Measurements from ENCODE around the gene DAB2. TPM values are rescaled to one million over a fixed set of nuclear protein-coding genes. Genes with fewer than 3 reads are reported as not detected.

Gene DAB2
- total and polyA plus RNA-seq, 2 experiments from 2014 or later: 266 to 533 TPM

- Histone ChIP-seq H3F3A (ENCODE audit: insufficient read depth) (no peaks in the 10 kb centered on the region), H4K20me1 (ENCODE audit: insufficient read depth) (no peaks in the 10 kb centered on the region), H3K4me1 (ENCODE audit: insufficient read depth) (no peaks in the 10 kb centered on the region), H3K9me2 (ENCODE audit: insufficient read depth) (no peaks in the 10 kb centered on the region), H2AFZ (no peak overlapping the region), H3K4me3 (no peak overlapping the region), H3K79me2 (ENCODE audit: insufficient read depth) (no peaks in the 10 kb centered on the region), H3K27ac (no peak overlapping the region), H3K9ac (no peak overlapping the region), H3K27me3 (replicated peaks; ENCODE audit: insufficient read depth) (no peaks in the 10 kb centered on the region), H3K36me3 (ENCODE audit: low read depth) (no peaks in the 10 kb centered on the region), H3K9me3 (ENCODE audit: low read depth) (no peaks in the 10 kb centered on the region), H3K4me2 (ENCODE audit: unreplicated experiment) (no peak overlapping the region)
- TF ChIP-seq EZH2phosphoT487 (IDR thresholded peaks at IDR 0.05; ENCODE audit: insufficient read depth, low read depth) (no peak), EZH2 (IDR thresholded peaks at IDR 0.05; ENCODE audit: insufficient read depth, poor library complexity, severe bottlenecking) (no peak)
- WGBS, 2 experiments (ENCODE audit: low coverage in 1 of 2, low lambda C conversion rate in 2 of 2, missing lambda C conversion rate in 2 of 2): 80 to 82% methylated on average over 1 of the region's 1 CpG
- in situ Hi-C loops (cut with MboI): no loop called here
- peak; percentile 15 for DNase-seq
Observed at GRCh38 chr5:39328731-39329130, 96.0 kb downstream of the DAB2 start.

- Histone ChIP-seq H3K27me3 (replicated peaks; ENCODE audit: insufficient read depth) (no peaks in the 10 kb centered on the region), H3K4me2 (ENCODE audit: unreplicated experiment) (no peak overlapping the region), H3K4me3 (no peak overlapping the region), H3K9ac (no peak overlapping the region), H3K9me2 (ENCODE audit: insufficient read depth) (no peaks in the 10 kb centered on the region), H4K20me1 (ENCODE audit: insufficient read depth) (no peaks in the 10 kb centered on the region), H3K4me1 (ENCODE audit: insufficient read depth) (no peaks in the 10 kb centered on the region), H3K27ac (no peak overlapping the region), H2AFZ (no peak overlapping the region), H3K36me3 (ENCODE audit: low read depth) (no peaks in the 10 kb centered on the region), H3F3A (ENCODE audit: insufficient read depth) (no peaks in the 10 kb centered on the region), H3K9me3 (ENCODE audit: low read depth) (no peaks in the 10 kb centered on the region), H3K79me2 (ENCODE audit: insufficient read depth) (no peaks in the 10 kb centered on the region)
- WGBS, 2 experiments (ENCODE audit: low coverage in 1 of 2, low lambda C conversion rate in 2 of 2, missing lambda C conversion rate in 2 of 2): 58 to 67% methylated on average over 3 of the region's 3 CpGs
- TF ChIP-seq EZH2phosphoT487 (IDR thresholded peaks at IDR 0.05; ENCODE audit: insufficient read depth, low read depth): no peak
- TF ChIP-seq EZH2 (IDR thresholded peaks at IDR 0.05; ENCODE audit: insufficient read depth, poor library complexity, severe bottlenecking): no peak
- DNase-seq: no peak
- in situ Hi-C loops (cut with MboI): no loop called here
Observed at GRCh38 chr5:39323542-39323941, 101.2 kb downstream of the DAB2 start.

Other genes with a start within 250 kb of the DAB2 start
- under 0.01 TPM in 1 of 2 replicates, not detected in the other for gene FYB1, start 205.4 kb downstream of the DAB2 start, total RNA-seq (2014; rRNA removed; shearing (Covaris generic))
- gene FYB1, start 205.4 kb downstream of the DAB2 start, polyA plus RNA-seq (2016; fragmentation: Nextera tagmentation; extraction: Ambion mirVana): 0.08 and 0.11 TPM in 2 replicates
- not detected in 2 replicates for gene C9, start 60.5 kb downstream of the DAB2 start, total RNA-seq (2014; rRNA removed; shearing (Covaris generic))
- gene C9, start 60.5 kb downstream of the DAB2 start, polyA plus RNA-seq (2016; fragmentation: Nextera tagmentation; extraction: Ambion mirVana): 0.06 TPM in 1 of 2 replicates, not detected in the other